ENCODE results near the gene PLPP2.

Gene PLPP2

GRCh38 chr19:313169-313987 lies 22.2 kb upstream of the PLPP2 start:
- Histone ChIP-seq H3K27ac (ENCODE audit: low read length) (no peak overlapping the region), H3K9me3 (ENCODE audit: insufficient read depth, low read depth, low read length) (no peaks in the 10 kb centered on the region), H3K4me1 (ENCODE audit: insufficient read depth, low read length) (no peaks in the 10 kb centered on the region), H3K36me3 (ENCODE audit: insufficient read depth, low read depth, low read length) (peaks cover 63% of the 10 kb centered on the region), H3K27me3 (ENCODE audit: insufficient read depth, low read length) (no peaks in the 10 kb centered on the region), H3K9ac (ENCODE audit: low read depth, low read length) (no peak overlapping the region), H3K4me3 (ENCODE audit: low read length) (no peak overlapping the region)

GRCh38 chr19:311813-312261 lies 20.6 kb upstream of the PLPP2 start:
- H3K27me3 ChIP-seq (ENCODE audit: insufficient read depth, low read length) = no peaks in the 10 kb centered on the region
- H3K27ac ChIP-seq (ENCODE audit: low read length) = no peak overlapping the region
- H3K9ac ChIP-seq (ENCODE audit: low read depth, low read length) = no peak overlapping the region
- no peaks in the 10 kb centered on the region for H3K9me3 ChIP-seq (ENCODE audit: insufficient read depth, low read depth, low read length)
- peaks cover 67% of the 10 kb centered on the region for H3K36me3 ChIP-seq (ENCODE audit: insufficient read depth, low read depth, low read length)
- H3K4me1 ChIP-seq (ENCODE audit: insufficient read depth, low read length) = no peaks in the 10 kb centered on the region
- H3K4me3 ChIP-seq (ENCODE audit: low read length) = no peak overlapping the region

DNA sequence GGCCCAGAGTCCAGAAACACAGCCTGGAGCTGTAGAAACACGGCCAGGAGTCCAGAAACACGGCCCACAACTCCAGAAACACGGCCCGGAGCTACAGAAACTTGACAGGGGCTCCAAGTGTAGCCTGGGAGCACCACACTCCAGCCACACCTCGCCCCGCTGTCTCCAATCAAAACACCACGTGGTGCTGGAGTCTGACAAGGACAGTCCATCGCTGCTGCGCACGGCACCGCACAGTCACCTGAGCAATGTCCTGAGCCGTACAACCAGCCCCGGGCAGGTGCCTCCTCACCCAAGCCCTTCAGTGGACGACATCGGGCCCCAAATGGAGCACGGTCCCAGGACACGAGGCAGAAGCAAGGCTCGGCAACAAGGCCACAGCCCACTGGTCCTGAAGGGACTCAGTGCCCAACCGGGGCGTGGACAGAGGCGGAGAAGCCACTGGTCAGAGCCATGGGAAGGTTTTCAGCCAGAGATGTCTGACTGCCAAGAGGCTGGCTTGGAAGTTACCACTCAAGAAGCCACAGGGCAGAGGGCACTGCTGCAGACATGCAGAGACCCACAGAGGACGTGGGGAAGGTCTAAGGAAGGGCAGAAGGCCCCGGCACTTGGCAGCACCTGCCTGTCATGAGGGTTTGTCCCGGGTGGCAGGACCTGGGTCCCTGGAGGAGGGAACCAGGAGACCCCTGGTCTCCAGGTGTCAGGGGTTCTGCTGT lies 19.7 kb upstream of the PLPP2 start:
- Histone ChIP-seq H3K27ac (ENCODE audit: low read length) (no peak overlapping the region), H3K9me3 (ENCODE audit: insufficient read depth, low read depth, low read length) (no peaks in the 10 kb centered on the region), H3K27me3 (ENCODE audit: insufficient read depth, low read length) (no peaks in the 10 kb centered on the region), H3K9ac (ENCODE audit: low read depth, low read length) (no peak overlapping the region), H3K4me3 (ENCODE audit: low read length) (no peak overlapping the region), H3K4me1 (ENCODE audit: insufficient read depth, low read length) (no peaks in the 10 kb centered on the region), H3K36me3 (ENCODE audit: insufficient read depth, low read depth, low read length) (peaks cover 69% of the 10 kb centered on the region)

DNA sequence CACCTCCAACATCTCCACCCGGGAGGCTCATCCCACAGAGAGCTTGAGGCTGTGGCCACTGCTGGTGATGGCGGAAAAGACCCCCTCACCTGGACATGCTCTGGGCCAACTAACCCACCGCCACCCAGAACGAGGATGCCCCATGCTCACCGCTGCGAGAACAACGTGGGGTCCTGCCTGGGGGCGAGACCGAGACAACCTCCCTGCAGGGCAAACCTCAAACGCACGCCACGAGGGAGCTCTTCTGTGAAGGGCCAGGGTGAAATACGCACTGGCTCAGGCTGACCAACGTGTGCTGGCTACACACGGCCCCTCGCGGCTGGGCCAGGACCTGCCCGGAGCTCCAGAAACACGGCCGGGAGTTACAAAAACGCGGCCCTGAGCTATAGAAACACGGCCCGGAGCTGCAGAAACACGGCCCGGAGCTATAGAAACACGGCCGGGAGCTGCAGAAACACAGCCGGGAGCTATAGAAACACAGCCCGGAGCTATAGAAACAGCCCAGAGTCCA lies 19.0 kb upstream of the PLPP2 start:
- no peaks in the 10 kb centered on the region for H3K4me1 ChIP-seq (ENCODE audit: insufficient read depth, low read length)
- H3K9me3 ChIP-seq (ENCODE audit: insufficient read depth, low read depth, low read length) = no peaks in the 10 kb centered on the region
- H3K36me3 ChIP-seq (ENCODE audit: insufficient read depth, low read depth, low read length) = peaks cover 69% of the 10 kb centered on the region
- no peak overlapping the region for H3K27ac ChIP-seq (ENCODE audit: low read length)
- no peak overlapping the region for H3K9ac ChIP-seq (ENCODE audit: low read depth, low read length)
- no peak overlapping the region for H3K4me3 ChIP-seq (ENCODE audit: low read length)
- no peaks in the 10 kb centered on the region for H3K27me3 ChIP-seq (ENCODE audit: insufficient read depth, low read length)

DNA sequence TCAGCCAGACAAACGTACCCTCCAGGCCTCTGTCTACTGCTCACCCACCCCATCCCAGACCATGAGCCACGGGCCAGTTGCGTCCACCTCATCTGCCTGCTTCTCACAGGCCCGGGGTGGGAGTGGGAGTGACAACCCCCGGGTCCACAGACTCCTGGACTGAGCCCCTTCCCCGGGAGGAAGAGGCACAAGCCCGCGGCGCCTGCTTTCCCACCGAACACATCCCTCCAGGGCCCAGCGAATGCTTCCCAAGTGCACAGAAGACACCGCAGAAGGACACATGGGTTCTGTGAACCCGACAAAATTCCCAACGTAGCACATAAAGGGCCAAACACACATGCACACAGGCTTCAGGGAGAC lies 18.0 kb upstream of the PLPP2 start:
- Histone ChIP-seq H3K9ac (ENCODE audit: low read depth, low read length) (no peak overlapping the region), H3K27me3 (ENCODE audit: insufficient read depth, low read length) (no peaks in the 10 kb centered on the region), H3K27ac (ENCODE audit: low read length) (no peak overlapping the region), H3K36me3 (ENCODE audit: insufficient read depth, low read depth, low read length) (peaks cover 66% of the 10 kb centered on the region), H3K9me3 (ENCODE audit: insufficient read depth, low read depth, low read length) (no peaks in the 10 kb centered on the region), H3K4me1 (ENCODE audit: insufficient read depth, low read length) (no peaks in the 10 kb centered on the region), H3K4me3 (ENCODE audit: low read length) (no peak overlapping the region)

- Histone ChIP-seq H3K9me3 (ENCODE audit: insufficient read depth, low read depth, low read length) (no peaks in the 10 kb centered on the region), H3K27ac (ENCODE audit: low read length) (no peak overlapping the region), H3K36me3 (ENCODE audit: insufficient read depth, low read depth, low read length) (peaks cover 61% of the 10 kb centered on the region), H3K9ac (ENCODE audit: low read depth, low read length) (no peak overlapping the region), H3K4me3 (ENCODE audit: low read length) (no peak overlapping the region), H3K27me3 (ENCODE audit: insufficient read depth, low read length) (no peaks in the 10 kb centered on the region), H3K4me1 (ENCODE audit: insufficient read depth, low read length) (no peaks in the 10 kb centered on the region)
Observed at GRCh38 chr19:308471-309205, 17.4 kb upstream of the PLPP2 start.

GRCh38 chr19:307793-308420 lies 16.7 kb upstream of the PLPP2 start:
- Histone ChIP-seq H3K27me3 (ENCODE audit: insufficient read depth, low read length) (no peaks in the 10 kb centered on the region), H3K4me1 (ENCODE audit: insufficient read depth, low read length) (no peaks in the 10 kb centered on the region), H3K4me3 (ENCODE audit: low read length) (no peak overlapping the region), H3K9ac (ENCODE audit: low read depth, low read length) (no peak overlapping the region), H3K9me3 (ENCODE audit: insufficient read depth, low read depth, low read length) (no peaks in the 10 kb centered on the region), H3K27ac (ENCODE audit: low read length) (no peak overlapping the region), H3K36me3 (ENCODE audit: insufficient read depth, low read depth, low read length) (peaks cover 53% of the 10 kb centered on the region)

DNA sequence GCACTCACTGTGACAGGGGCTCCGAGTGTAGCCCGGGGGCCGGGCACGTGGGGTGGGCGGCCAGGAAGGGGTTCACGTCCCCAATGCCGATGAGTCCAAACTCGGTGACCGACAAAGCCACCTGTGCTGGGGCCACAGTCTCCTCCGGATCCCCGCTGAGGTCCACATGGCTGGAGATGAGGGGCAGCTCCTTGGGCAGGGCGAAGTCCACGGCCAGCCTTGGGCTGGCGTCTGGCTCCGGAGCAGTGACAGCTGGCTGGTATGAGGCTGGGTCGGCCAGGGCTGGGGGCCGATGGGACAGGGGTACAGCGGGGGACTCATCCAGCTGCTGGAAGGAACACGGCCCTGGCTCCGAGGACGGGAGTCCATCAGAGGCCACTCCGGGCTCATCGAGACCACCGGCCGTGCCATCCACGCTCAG lies 15.9 kb upstream of the PLPP2 start:
- Histone ChIP-seq H3K9me3 (ENCODE audit: insufficient read depth, low read depth, low read length) (no peaks in the 10 kb centered on the region), H3K4me1 (ENCODE audit: insufficient read depth, low read length) (no peaks in the 10 kb centered on the region), H3K27me3 (ENCODE audit: insufficient read depth, low read length) (no peaks in the 10 kb centered on the region), H3K4me3 (ENCODE audit: low read length) (no peak overlapping the region), H3K27ac (ENCODE audit: low read length) (no peak overlapping the region), H3K9ac (ENCODE audit: low read depth, low read length) (no peak overlapping the region), H3K36me3 (ENCODE audit: insufficient read depth, low read depth, low read length) (peaks cover 52% of the 10 kb centered on the region)

DNA sequence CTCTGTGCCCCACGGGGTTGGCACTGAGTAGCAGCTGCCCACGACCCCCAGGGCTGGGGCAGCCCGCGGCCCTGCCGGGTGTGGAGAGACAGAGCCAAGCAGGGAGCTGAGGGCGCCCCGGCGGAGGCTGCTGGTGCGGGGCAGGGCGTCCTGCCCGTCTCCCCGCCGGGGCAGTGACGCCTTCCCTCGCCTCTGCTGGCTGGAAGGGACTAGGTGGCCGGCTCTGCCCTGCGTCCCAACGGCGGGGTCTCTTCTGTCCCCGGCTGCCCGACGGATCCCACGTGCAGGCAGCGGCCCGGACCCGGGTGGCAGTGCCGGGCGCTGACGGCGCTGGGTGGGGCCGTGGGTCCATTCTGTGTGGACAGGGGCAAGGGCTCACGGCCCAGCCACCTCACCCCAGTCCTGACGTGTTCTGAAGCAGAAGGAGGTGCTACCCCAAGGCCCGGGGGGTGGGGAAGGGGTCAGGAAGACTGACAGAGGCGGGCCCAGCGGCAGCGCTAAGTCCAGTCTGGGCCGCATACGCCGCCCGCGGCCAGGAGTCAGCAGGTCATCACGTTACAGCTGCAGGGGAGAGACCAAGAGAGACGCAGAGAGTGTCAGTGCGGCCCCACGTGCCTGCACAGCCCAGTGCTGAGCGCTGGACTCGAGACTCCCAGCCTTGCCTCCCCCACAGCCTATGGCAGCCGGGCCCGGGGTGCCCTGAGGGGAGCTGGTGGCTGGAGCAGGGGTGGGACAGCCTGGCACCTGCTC lies 15.1 kb upstream of the PLPP2 start:
- Histone ChIP-seq H3K4me3 (ENCODE audit: low read length) (no peak overlapping the region), H3K9me3 (ENCODE audit: insufficient read depth, low read depth, low read length) (no peaks in the 10 kb centered on the region), H3K4me1 (ENCODE audit: insufficient read depth, low read length) (no peaks in the 10 kb centered on the region), H3K27me3 (ENCODE audit: insufficient read depth, low read length) (no peaks in the 10 kb centered on the region), H3K27ac (ENCODE audit: low read length) (no peak overlapping the region), H3K36me3 (ENCODE audit: insufficient read depth, low read depth, low read length) (peaks cover 44% of the 10 kb centered on the region), H3K9ac (ENCODE audit: low read depth, low read length) (no peak overlapping the region)

DNA sequence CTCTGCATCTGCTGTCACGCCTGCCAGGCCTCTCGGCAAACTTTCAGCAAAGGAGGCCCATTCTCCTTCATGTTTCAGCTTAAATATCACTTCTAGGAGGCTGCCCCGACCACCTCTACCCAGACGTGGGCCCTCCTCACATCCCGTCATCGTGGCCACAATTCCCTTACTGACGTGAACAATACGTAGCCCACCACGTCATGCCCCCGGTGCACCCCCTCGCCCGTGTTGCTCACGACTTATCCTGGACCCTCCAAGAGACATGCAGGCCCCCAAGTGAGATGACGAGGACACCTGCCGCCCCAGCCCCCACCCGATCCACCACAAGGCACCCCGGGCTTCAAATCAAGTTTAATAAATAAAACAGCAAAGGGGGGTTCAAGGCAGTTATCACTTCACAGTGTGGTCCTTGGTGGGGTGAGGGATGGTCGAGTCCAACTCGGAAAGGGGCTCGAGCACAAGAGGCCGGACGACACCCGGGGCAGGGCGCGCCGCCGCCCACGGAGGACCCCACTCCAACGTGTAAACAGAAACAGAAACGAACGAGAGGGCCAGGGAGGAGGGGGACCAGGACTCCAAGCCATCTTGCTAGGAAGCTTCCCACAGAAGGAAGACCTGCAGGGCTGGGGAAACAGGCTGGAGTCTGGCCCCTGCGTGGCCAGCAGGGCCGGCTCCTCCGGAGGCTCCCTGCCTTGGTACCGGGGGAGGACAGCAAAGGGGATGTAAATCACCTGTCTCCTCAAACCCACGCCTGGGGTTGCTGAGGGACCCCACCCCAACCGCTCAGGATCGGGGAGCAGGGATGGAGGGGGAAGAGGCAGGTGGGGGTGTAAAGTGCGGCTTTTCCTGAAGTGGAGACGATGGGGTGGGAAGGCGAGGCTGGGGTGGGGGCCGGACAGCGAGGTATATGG lies 14.3 kb upstream of the PLPP2 start:
- no peak overlapping the region for H3K4me3 ChIP-seq (ENCODE audit: low read length)
- H3K27me3 ChIP-seq (ENCODE audit: insufficient read depth, low read length) = no peaks in the 10 kb centered on the region
- no peak overlapping the region for H3K9ac ChIP-seq (ENCODE audit: low read depth, low read length)
- no peak overlapping the region for H3K27ac ChIP-seq (ENCODE audit: low read length)
- peaks cover 36% of the 10 kb centered on the region for H3K36me3 ChIP-seq (ENCODE audit: insufficient read depth, low read depth, low read length)
- H3K9me3 ChIP-seq (ENCODE audit: insufficient read depth, low read depth, low read length) = no peaks in the 10 kb centered on the region
- no peaks in the 10 kb centered on the region for H3K4me1 ChIP-seq (ENCODE audit: insufficient read depth, low read length)
